Lung microvascular endothelial cell (primary cell): Measurements from ENCODE around the gene CCSER1. TPM values are rescaled to one million over a fixed set of nuclear protein-coding genes. Genes with fewer than 3 reads are reported as not detected.

Experiments
- DNase-seq, 2 donors: peaks; one replicate each; pipeline versions ENCODE4 v3.0.0 to v3.0.0-alpha.2; 2010; ENCODE audit warnings: low read depth in 2 of 2
- total RNA-seq: library from RNA; depleted of rRNA; stranded (reverse); fragments of >200 nt; gene quantifications from 2 replicates; pipeline ENCODE4 v1.2.1, GENCODE V29; 2014

CCSER1 gene
- total RNA-seq, 1 donor from 2014 or later = 0.20 TPM

DNA sequence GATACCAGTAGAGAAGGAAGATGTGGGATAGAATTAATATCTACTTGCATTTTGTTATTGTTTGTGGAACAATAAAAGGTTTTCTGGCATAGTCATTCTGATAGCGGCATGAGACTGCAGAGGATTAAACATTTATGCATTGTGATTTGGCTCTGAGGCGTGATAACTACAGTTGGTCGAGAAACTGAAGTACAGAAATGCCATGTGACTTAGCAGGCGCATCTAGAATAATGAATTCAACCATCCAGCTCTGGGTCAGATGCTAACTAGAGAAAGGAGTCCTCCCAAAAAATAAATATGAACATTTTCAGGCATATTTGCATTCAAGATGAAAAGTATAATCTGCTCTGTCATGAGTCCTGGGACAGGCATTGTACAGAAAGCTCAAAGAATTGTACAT is 62.8 kb downstream of the CCSER1 start:
- DNase-seq = no peak

DNA sequence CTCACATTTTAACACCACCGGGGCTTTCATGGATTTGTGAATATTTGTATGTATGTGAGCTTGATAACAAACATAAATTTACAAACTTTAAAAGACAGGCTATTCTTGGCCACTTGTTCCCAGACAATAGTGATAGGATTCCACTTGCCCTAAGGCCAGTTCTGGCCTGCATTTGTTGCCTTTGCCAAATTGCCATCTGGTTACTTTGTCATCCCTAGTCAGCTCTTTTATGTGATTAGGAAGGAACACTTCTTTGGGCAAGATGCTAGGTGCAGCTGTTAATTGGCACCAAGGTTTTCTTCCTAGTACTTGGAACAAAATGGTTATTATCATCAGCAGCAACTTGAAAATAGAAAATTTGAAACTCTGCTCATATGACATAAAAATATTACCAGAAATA is 63.3 kb downstream of the CCSER1 start:
- no peak for DNase-seq

DNA sequence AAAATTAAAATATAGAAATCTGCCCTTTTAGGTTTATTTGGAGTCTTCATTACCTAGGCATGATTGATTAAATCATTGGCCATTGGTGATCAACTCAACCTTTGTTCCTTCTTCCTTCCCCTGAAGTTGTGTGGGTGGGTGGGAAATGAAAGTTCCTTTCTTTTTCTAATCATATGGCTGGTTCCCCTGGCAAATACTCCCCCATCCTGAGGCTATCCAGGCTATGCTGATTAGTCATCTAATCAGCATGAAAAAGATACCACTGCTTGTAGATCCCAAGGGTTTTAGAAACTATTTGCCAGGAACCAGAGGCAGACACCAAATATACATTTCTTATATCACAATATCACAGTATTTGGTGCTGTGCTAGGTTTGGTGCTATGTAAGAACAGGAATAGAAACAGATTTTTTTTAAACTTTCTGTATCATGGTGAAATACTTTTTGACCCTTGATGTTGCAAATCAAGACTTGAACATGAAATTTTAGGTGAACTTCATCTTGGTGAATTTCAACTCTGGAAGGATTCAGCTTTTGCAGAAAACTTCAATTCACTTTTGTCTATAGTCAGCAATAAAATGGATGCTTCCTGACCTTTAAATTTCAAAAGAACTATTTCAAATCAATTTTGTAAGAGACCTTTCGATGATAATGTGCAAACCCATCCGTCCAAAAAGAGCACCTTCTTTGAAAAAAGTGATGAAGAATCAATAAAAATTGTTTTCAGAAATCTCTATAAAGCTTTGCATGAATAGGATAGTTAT is 71.1 kb downstream of the CCSER1 start:
- DNase-seq = no peak

DNA sequence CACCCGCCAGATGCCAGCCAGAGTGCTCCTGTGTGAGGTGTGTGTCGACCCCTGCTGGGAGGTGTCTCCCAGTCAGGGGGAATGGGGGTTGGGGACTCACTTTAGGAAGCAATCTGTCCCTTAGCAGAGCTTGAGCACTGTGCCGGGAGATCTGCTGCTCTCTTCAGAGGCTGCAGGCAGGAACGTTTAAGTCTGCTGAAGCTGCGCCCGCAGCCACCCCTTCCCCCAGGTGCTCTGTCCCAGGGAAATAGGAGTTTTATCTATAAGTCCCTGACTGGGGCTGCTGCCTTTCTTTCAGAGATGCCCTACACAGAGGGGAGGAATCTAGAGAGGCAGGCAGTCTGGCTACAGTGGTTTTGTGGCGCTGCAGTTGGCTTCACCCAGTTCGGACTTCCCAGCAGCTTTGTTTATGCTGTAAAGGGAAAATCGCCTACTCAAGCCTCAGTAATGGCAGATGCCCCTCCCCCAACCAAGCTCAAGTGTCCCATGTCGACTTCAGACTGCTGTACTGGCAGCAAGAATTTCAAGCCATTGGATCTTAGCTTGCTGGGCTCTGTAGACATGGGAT is 80.8 kb downstream of the CCSER1 start:
- no peak for DNase-seq

DNA sequence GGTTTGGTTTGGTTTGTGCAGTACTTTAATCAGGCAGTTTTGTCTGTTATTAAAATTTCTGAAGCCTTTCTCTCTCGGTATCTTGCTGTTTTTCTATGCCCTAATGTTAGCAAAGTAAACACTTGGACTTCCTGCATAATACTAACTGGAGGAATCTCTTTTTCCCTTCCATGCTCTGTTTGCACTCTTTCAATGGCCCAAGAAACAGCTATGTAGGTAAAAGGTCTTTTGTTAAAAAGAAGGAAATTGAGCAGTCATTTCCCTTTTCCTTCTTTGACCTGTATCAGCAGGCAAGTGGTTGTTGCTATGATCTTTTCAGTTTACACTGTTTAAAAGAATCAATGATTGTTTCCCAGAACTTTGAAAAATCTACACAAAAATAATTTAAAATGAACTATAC is 82.7 kb downstream of the CCSER1 start:
- peak; percentile 21 to 32 for DNase-seq

DNA sequence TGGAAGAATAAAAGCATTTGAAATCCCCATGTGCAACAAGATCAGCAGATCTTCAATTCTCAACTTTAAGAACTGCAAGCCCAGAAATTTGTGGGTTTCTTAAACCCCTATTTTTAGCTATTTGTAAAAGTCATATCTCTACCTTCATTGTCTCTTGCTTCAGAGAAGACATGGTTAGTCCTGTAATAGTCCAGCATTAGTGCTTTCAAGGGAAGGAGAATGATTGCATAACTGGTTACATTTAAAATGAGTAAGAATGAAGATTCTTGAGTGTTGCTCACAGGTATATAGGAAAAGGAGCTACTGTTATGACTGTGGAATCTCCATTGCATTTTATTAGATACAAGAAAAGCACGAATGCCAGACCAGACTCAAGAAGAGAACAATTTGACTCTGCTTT is 84.0 kb downstream of the CCSER1 start:
- DNase-seq = no peak

DNA sequence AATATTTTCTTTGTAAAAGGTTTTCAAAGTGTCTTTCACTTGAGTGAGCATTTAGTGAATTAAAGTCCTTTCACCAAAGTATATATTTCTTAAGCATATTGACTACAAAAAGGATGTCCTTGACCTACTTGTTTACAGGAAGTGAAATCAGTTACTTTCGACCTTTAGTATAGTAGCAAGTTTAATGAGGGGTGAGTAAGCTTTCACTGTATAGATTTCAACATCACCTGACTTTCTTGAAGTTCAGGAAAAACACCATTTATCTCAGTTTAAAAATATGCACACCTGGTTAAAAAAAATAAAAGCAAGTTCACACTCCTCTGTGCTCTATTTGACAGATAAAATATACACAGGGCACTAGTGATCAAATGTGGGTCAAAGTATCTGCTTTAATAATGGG is 88.1 kb downstream of the CCSER1 start:
- no peak for DNase-seq

DNA sequence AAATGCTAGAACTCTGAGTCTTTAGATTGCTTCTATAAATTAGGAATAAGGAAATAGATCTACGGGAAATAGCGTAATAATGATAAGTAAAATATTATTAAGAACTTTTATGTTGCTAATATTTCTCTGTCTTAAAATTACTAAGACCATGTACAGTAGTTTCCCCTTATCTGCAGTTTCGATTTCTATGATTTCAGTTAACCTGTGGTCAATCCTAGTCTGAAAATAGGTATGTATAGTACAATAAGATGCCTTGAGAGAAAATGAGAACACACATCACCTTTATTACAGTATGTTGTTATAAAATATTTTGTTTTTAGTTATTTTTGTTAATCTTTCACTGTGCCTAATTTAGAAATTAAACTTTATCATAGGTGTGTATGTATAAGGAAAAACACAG is 92.6 kb downstream of the CCSER1 start:
- no peak for DNase-seq

DNA sequence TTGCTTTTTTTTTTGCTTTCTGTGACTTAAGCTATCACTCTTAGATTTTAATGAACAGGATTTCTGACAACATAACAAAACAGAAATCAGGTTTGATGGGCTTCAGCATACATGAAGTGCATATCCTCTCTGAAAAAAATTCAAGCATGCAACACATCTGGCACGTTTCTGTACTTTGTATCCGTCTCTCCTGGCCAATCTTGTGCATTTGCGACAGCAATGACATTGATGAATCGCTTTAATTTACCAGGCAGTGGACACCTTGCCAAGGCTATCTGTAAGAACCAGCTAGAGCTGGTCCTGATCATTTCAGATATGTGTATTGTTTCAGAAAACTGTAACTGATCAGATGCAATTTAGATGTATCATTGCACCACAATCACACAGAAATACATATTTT is 93.3 kb downstream of the CCSER1 start:
- DNase-seq = no peak

DNA sequence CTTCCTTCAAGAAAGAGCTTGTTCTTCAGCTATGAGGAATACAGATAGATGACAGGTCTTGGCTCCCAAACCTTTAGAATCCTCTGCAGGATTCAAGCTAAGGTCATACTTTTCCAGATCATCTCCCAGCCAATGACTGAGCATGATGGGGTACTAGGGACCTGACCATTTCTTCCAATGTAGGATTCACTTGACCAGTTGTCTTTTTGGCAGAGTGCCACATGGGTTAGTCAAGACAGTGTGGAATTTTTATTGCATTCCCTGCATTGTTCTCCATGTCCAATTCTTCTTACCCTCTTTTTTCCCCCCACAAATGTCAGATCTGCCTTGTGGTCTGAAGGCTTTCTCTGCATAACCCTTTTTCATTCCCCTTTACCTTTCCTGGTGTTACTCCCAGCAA is 99.5 kb downstream of the CCSER1 start:
- no peak for DNase-seq

DNA sequence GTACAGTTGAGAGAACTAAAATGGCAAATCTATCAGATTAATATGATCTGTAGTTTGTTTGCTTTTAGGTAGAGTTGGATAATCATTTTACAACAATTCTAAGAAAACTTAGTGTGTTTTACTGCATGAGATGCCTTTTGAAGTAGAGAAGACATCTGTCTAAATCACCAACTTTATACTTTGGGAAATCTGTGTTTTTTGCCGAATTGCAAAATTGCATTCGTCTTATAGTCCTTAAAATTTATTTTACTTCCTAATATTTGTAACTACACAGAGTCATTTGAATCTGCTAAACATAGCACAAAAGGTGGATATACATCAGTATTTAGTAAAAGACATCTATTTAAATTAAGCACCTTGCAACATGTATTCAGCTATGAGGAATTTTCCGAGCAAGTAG is 100.0 kb downstream of the CCSER1 start:
- DNase-seq = no peak

DNA sequence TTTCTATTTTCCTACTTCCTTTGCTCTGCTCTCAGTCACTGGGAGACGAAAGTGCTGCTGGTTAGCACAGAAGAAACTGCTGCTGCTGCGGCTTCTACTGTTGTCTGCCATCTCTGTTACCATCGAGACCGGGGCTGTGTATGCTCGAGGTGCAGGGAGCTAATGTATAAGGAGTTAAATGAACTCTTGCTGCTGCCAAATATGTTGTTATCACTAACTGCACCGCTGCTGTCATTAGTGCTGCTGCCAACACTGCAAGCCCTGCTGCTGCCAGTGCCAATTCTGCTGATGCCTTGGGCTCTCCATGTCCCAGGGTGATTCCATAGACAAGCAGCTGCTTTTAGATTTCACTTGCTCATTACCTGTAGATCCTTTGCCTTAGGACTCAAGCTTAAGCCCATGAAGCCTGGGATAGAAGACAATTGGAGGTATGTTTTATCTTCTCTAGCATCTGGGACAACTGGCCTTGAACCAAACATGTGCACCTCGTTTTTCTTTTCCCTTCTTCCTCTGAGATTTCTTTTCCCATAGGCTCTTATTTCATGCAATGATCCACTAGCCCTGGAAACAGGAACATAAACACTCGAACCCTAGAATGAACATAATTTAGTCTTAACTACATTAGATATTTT is 107.8 kb downstream of the CCSER1 start:
- no peak for DNase-seq

DNA sequence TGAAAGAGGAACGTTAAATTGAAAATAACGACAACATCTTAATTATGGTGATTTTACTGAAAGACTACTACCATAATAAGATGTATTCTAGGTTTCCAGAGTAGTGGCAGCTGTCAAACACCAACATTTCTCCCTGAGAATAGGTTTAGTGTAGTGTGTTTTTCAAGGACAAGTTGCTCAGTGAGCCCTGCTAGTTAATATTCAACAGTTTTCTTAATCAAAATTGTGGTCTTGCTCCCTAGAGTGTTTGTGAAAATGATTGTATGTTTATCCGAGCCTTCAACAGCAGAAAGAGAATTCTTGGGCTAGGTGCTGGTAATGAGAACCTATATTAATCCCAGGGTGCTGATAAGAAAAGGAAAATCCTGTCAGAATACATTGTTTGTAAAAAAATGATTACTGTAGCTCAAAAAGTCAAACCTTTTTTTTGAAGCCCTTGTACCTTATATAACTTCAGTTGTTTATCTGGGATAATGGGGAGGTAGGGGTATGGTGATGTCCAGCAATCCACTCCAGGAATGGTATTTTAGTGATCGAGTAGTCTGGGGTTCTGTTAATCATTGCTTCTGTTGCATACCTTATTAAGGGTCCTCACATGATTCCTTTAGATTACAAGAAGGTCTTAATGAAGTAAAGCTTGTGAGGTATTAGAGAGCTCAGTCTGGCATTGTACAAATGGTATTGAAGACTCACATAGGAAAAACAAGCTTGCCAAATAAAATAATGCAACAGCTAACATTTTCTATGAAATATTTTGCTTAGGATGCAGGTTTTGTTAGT is 110.7 kb downstream of the CCSER1 start:
- DNase-seq = no peak

DNA sequence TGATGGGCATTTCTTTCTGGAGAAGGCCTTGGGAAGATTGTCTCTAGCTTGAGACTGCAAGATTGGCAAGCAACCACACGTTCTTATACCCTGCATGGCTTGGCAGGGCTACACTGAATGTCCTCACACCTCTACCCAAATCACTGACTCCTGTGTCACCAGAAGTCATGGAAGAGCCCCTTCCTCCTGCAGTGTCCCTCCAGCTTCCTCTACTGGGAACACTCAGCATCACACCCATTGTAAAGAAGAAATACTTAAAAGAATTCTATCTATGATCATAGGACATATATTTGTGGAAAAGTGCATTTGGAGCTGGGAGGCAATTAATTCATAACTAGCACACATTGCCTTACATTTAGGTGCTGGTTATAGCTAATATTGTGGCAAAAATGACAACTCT is 113.1 kb downstream of the CCSER1 start:
- DNase-seq = no peak

DNA sequence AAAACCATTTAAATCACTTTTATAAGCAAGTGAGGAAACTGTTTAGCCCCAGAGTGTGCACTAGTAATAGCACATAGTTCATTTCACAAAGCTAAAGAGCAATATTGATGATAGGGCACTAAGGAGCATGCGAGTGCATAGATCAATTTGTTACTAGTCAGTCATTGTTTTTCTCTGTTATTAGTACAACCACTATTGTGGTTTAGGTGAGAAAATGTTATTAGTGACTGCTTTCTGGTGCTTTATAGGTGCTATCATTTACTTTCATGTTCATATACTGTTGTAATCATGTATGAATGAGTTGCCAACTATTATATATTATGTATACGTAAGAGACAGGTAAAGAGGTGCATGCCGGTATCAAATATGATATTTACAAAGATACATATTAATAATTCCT is 113.8 kb downstream of the CCSER1 start:
- DNase-seq = no peak

DNA sequence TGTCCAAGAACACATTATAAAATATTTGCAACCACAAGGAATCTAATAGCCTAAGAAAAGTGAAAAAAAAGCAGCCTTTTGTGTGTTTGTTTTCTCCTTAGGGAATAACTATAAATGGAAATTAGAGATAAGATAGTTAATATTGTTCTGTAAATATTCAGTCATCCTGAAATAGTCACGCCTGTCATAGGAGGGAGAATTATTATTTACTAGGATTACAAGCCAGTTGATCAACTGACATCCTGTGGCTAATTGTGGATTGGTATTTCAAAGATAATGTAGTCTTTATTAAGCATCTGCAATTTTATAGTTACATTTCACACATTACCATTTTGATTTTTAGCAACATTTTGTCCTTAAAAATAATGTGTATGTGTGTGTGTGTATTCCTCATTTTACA is 118.6 kb downstream of the CCSER1 start:
- no peak for DNase-seq

DNA sequence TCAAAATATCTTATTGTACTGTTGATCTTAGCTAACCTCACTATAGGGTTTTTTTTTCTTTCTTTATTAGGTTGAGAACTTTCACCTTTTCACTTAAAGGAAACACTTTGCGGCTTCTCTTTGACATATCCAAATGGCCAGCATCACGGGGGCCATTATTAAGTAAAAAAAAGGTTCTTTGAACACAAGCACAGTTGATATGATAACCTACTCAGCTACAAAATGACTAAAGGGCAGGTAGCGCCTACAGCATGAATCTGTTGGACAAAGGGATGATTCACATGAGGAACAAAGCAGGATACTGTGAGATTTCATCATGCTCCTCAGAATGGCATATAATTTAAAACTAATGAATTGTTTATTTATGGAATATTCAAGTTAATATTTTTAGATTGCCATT is 119.6 kb downstream of the CCSER1 start:
- DNase-seq = no peak

DNA sequence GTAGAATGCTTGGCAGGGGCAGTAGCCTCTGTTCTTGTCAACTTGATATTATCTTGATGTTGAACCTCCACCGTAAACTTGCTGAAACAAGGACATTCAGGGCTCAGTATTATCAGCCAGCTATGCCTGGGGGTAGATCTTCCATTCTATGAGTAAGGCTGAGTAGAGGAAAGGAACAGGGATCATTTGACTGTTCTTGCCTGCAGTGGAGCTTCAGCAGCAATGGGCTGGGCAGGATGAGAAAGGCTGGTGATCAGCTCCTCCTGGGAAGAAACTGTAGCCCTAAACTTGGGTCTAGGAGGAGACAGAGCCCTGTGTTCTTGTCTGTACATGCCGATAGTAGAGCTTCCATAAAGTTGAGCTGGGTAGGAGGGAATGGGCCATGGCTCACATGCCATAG is 127.2 kb downstream of the CCSER1 start:
- DNase-seq = no peak

DNA sequence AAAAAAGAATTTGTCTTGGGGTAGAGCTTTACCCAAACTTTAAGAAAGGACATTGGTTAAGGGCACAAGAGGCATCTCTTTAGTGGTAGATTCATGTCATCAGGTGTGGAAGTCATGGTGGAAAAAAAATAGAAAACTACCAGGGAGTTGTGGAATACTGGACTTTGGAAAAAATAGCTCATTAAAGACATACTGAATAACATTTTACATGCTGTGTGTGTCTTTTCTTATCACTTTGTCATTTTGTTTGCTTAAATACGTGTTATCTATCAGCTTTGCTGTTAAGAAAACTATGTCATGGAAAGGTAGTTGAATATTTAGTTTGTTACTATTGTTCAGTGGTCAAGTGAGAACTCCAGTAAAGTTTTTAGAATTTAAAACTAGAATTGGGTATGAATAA is 147.0 kb downstream of the CCSER1 start:
- DNase-seq = no peak

DNA sequence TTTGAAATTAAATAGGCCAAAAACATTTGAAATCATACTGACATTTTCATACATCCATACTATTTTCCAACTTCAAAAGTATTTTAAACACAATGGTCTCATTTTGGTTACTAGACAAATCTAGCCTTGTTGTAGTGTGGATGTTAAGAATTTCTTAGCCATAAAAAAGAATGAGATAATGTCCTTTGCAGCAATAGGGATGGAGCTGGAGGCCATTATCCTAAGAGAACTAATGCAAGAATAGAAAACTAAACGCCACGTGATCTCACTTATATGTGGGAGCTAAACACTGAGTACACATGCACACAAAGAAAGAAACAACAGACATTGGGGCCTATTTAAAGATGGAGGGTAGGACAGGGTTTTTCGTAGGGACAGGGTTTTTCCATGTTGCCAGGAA is 153.8 kb downstream of the CCSER1 start:
- no peak for DNase-seq

DNA sequence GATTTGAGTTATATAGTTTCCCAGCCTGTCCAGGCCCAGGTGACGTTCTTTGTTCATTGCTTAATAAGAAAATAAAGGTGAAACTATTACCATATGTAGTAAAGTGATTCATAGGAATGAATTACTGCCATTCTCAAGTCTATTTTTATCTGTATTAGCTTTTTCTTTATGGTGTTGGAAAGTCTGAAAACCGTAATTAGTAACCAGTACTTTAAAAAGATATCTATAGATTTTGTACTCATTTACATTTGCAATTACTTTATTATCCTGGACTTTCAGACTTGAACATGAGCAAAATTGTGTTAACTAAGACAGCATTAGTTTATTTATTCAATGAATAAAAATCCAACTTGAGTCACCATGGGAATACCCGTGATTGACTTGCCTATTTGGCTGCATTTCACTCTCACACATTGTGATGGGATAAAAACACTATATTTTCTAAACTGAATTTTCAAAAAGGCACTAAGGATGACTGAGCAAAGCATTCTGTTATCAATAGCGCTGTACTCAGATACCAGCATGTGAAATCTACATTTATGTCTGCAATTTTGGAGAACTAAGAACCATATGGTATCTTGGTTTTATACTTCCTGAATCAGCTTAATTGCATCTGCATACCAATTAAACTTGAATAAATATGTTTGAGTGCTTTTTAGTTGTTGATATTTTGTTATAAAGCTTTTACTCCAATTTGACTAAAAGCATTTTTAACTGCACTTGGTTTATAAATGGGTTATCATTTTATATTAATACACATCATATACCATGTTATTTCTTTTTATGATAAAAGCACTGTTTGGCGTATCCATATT is 154.6 kb downstream of the CCSER1 start:
- DNase-seq = no peak

DNA sequence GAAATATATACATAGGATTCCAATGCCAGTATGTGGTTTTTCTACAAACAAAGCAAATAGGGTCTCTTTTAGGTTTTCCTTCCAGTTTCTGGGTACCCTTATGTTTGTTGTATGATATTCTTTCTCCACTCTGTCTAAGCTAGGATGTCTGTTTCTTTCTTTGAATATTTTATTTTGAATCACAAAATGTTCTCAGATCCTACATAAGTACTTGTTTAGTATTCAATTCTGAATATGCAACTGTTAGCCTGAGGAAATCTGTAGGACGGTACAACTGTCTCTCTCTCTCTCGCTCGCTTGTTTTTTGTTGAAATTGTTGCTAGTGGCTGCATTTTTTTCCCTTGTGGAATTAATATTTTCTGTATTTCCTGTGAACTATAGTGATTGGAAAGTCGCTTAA is 163.2 kb downstream of the CCSER1 start:
- DNase-seq = no peak
